ENCODE data around the gene HDHD5. TPM values are rescaled to one million over a fixed set of nuclear protein-coding genes. Genes with fewer than 3 reads are reported as not detected.

Gene HDHD5
- total RNA-seq, 4 donors from 2014 or later: 7.4 to 43.0 (median 28.9) TPM

GRCh38 chr22:17116572-17117330, 42.3 kb downstream of the HDHD5 start:
- Histone ChIP-seq H3K4me3 (no peak overlapping the region), H3K9me3 (no peaks in the 10 kb centered on the region), H3K27me3 (peaks cover 4% of the 10 kb centered on the region in 2 donors), H3K4me1 (peaks cover 0 to 13% of the 10 kb centered on the region in 2 donors), H3K36me3 (no peaks in the 10 kb centered on the region), H3K27ac (no peak overlapping the region)
- DNase-seq: no peak
- intact Hi-C loops (cut with DNase I; ENCODE audit: low total_unique reads): no loop called here
- no peak for TF ChIP-seq CTCF (IDR thresholded peaks at IDR 0.05)

- DNase-seq: no peak
- no peak overlapping the region for H3K27ac ChIP-seq
- TF ChIP-seq POLR2A (IDR thresholded peaks at IDR 0.05) (no peak), CTCF (IDR thresholded peaks at IDR 0.05) (no peak)
- no peak overlapping the region for H3K4me3 ChIP-seq
- no peaks in the 10 kb centered on the region for H3K27me3 ChIP-seq
- no peaks in the 10 kb centered on the region for H3K9me3 ChIP-seq
- intact Hi-C loops (cut with DNase I; ENCODE audit: low total_unique reads): no loop called here
- peaks cover 0 to 6% of the 10 kb centered on the region in 2 donors for H3K4me1 ChIP-seq
- H3K36me3 ChIP-seq: no peaks in the 10 kb centered on the region
These were observed 43.0 kb downstream of the HDHD5 start for GRCh38 chr22:17115945-17116565.

GRCh38 chr22:17115236-17115635, 43.8 kb downstream of the HDHD5 start:
- no peak for DNase-seq
- Histone ChIP-seq H3K27me3 (no peaks in the 10 kb centered on the region), H3K4me3 (no peak overlapping the region), H3K9me3 (no peaks in the 10 kb centered on the region), H3K36me3 (no peaks in the 10 kb centered on the region), H3K4me1 (no peaks in the 10 kb centered on the region), H3K27ac (no peak overlapping the region)
- intact Hi-C loops (cut with DNase I; ENCODE audit: low total_unique reads): no loop called here
- TF ChIP-seq CTCF (IDR thresholded peaks at IDR 0.05) (no peak), POLR2A (IDR thresholded peaks at IDR 0.05) (no peak)

- Histone ChIP-seq H3K27ac (no peak overlapping the region), H3K27me3 (no peaks in the 10 kb centered on the region), H3K4me1 (no peaks in the 10 kb centered on the region), H3K36me3 (no peaks in the 10 kb centered on the region), H3K4me3 (no peak overlapping the region), H3K9me3 (no peaks in the 10 kb centered on the region)
- no peak for DNase-seq
- intact Hi-C loops (cut with DNase I; ENCODE audit: low total_unique reads): no loop called here
- TF ChIP-seq POLR2A (IDR thresholded peaks at IDR 0.05) (no peak), CTCF (IDR thresholded peaks at IDR 0.05) (no peak)
These were observed 44.2 kb downstream of the HDHD5 start for GRCh38 chr22:17114898-17115235.

- DNase-seq: no peak
- no peak overlapping the region for H3K4me3 ChIP-seq
- H3K27ac ChIP-seq: no peak overlapping the region
- no peaks in the 10 kb centered on the region for H3K27me3 ChIP-seq
- H3K36me3 ChIP-seq: no peaks in the 10 kb centered on the region
- no peaks in the 10 kb centered on the region for H3K9me3 ChIP-seq
- TF ChIP-seq POLR2A (IDR thresholded peaks at IDR 0.05): no peak
- TF ChIP-seq CTCF (IDR thresholded peaks at IDR 0.05): no peak
- H3K4me1 ChIP-seq: no peaks in the 10 kb centered on the region
- intact Hi-C loops (cut with DNase I; ENCODE audit: low total_unique reads): no loop called here
These were observed 44.7 kb downstream of the HDHD5 start for GRCh38 chr22:17114173-17114897.

All from uterus (tissue), 4 donors.